GM12865 (cell line): ENCODE results near the gene CFAP69.

Source experiments
- DNase-seq: peaks from one replicate; pipeline ENCODE4 v3.0.0; 2010; ENCODE audit warnings: low read depth
- H3K4me3 ChIP-seq: 2 replicates; pipeline ENCODE4 v1.5.1; 2011; ENCODE audit warnings: mild to moderate bottlenecking, low read depth, low read length, control low read depth
- TF ChIP-seq, protein P1 (sequence below): IDR thresholded peaks from 2 replicates; pipeline ENCODE4 v1.5.1; 2011; ENCODE audit warnings: low read length, control low read depth, low read depth, inconsistent platforms; ENCODE audit not compliant: insufficient read depth; ENCODE audit errors: missing control alignments

Gene CFAP69

DNA sequence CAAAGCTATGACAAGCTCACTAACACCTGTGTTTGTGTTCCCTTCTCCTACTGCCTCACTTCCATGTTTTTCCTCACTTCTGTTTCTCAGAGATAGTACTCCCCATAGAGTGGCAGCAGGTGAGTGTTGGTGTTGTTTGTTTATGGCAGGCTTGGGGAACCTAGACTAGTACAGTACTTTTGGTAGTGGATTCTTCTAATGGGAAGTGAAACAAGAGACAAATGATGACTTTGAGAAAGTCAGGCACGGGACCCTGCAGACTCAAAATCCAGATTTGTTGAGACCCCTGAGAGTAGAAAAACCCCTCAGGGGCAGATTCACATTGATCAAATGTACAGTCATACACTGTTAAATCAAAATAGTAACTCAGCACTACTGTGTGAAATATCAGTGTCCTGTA is 6.4 kb upstream of the CFAP69 start:
- no peak for DNase-seq
- TF ChIP-seq, protein P1, sequence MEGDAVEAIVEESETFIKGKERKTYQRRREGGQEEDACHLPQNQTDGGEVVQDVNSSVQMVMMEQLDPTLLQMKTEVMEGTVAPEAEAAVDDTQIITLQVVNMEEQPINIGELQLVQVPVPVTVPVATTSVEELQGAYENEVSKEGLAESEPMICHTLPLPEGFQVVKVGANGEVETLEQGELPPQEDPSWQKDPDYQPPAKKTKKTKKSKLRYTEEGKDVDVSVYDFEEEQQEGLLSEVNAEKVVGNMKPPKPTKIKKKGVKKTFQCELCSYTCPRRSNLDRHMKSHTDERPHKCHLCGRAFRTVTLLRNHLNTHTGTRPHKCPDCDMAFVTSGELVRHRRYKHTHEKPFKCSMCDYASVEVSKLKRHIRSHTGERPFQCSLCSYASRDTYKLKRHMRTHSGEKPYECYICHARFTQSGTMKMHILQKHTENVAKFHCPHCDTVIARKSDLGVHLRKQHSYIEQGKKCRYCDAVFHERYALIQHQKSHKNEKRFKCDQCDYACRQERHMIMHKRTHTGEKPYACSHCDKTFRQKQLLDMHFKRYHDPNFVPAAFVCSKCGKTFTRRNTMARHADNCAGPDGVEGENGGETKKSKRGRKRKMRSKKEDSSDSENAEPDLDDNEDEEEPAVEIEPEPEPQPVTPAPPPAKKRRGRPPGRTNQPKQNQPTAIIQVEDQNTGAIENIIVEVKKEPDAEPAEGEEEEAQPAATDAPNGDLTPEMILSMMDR: no peak
- H3K4me3 ChIP-seq: no peak overlapping the region

DNA sequence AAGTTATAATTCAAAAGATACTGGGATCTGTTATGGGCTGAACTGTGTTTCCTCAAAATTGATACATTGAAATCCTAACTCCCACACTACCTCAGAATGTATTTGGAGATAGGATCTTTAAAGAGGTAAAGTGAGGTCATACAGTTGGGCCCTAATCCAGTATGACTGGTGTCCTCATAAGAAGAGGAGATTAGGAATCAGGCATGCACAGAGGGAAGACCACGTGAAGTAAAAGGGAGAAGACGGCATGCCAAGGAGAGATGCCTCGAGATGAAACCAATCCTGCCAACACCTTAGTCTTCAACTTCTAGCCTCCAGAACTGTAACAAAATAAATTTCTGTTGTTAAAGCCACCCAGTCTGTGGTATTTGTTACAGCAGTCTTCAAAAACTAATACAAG is 5.9 kb upstream of the CFAP69 start:
- no peak for DNase-seq
- no peak overlapping the region for H3K4me3 ChIP-seq
- TF ChIP-seq, protein P1: no peak

DNA sequence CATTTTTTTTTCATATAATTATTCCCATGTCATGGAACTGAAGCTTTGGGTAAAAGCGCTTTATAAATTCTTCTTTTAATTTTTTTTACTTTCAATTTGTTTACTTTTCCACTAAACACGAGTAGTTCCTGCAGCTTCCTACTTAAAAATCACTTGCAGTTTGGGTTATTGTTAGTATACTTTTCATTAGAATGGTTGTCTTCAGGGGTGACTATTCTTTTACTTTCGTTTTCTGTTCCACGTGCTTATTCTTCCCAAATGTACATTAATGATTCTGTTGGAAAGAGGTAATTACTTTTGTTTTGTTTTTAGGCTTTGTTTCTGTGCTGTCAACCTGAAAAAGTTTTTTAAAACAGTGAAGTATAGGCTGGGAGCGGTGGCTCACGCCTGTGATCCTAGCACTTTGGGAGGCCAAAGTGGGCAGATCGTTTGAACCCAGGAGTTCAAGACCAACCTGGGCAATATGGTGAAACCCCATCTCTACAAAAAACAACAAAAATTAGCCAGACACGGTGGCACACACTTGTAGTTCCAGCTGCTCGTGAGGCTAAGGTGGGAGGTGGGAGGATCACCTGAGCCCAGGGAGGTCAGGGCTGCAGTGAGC is 5.2 kb upstream of the CFAP69 start:
- peak overlapping the region; percentile 35 for H3K4me3 ChIP-seq
- TF ChIP-seq, protein P1: no peak
- no peak for DNase-seq

DNA sequence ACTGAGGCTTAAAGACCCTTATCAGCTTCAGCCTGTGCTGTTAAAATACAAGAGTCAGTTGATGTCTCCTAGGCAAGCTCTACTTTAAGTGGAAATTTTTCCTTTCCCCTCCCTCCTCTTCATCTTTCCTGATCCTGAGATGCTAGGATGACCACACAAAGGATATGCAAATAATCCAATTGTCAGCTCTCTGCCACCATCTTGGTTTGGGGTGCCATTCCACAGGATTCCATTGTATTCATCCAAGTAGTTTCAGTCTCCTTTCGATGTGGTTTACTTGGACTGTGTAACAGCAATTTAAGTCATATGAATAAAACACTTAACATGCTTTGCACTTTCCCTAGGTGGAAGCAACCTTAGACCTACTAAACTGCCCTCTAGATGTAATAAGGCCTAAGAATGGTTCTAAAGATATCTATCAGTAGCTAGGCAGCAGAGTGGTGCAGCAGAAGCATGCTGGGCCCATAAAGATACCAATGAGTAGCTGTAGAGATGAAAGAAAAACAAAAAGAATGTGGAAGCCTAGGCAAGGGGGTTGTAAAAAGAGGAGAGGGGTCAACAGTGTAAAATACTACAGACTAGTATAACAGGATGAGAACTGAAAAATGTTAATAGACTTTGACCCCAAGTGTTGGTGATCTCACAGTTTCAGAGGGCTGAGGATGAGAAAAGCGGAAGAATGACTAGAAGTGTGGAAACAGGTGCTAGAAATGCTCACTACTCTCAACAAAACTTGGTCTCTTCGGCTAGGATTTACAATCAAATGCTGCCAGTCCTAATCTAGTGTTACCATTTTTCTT is 2.4 kb upstream of the CFAP69 start:
- TF ChIP-seq, protein P1: no peak
- DNase-seq: peak; percentile 17

DNA sequence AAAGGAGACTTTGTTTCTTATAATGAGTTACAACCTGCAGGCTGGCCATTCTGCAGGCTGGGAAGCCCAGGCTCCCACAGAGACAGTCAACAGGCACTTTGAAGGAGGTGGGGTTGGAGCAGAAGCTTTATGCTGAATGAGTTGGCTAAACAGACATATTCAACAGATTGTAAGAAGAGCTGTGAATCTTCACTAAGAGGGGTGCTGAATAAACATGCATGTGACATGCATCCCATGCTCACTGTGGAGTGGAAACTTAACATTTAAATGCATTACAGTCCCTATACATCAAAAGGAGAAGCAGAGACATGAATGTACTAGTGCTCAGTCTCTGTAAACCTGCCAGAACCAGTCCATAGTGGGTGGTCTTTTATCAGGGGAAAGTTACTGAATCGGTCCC is 1.4 kb upstream of the CFAP69 start:
- H3K4me3 ChIP-seq: no peak overlapping the region
- TF ChIP-seq, protein P1: no peak

More for the DNA sequence above, 2.4 kb upstream of the CFAP69 start:
- no peak overlapping the region for H3K4me3 ChIP-seq

DNA sequence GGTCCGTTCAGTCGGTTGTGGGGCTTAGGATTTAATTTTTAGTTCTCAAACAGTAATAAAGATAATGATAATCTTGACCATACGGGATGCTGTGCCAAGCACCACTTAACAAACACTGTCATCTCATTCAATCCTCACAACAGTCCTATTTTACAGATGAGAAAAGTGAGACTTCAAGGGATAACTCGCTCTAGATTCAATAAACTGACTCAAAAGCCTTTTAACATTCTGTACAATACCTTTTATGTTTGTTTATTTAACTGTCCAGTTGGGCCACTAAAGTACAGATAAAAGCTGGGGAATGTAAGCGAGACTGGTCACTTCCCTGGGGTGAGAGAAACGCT is 437 bp upstream of the CFAP69 start:
- TF ChIP-seq, protein P1: no peak
- H3K4me3 ChIP-seq: peak overlapping the region; percentile 88

More for the DNA sequence above, 1.4 kb upstream of the CFAP69 start:
- DNase-seq: no peak

More for the DNA sequence above, 437 bp upstream of the CFAP69 start:
- DNase-seq: no peak
